ENCODE data around the gene DDAH2. TPM values are rescaled to one million over a fixed set of nuclear protein-coding genes. Genes with fewer than 3 reads are reported as not detected.

Gene DDAH2
- total RNA-seq, 1 donor from 2014 or later, result 142 TPM

DNA sequence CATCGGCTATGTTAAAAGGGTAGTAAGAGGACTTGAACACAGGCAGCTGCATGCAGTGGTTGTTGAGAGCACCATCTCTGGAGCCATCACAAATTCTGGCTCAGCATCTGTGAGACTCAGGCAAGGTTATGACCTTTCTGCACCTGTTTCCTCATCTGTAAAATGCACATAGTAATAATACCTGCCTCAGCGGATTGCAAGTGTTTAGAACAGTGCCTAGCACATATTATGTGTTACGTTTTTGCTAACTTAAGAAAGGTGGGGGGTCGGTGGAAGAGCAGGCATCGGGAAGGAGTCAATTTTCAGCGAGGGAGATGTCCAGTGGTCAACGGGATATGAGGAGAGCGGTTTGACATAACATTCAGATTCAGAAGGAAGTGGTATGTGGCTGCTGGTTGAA lies 51.1 kb downstream of the DDAH2 start:
- H3K4me1 Mint-ChIP-seq, result peaks cover 15% of the 10 kb centered on the region
- no peaks in the 10 kb centered on the region for H3K9me3 Mint-ChIP-seq
- H3K36me3 Mint-ChIP-seq, result peaks cover 3% of the 10 kb centered on the region
- no peak for TF ChIP-seq CTCF (IDR thresholded peaks at IDR 0.05; ENCODE audit: unreplicated experiment)
- no peak overlapping the region for H3K27ac Mint-ChIP-seq
- H3K4me3 Mint-ChIP-seq, result no peak overlapping the region
- H3K27me3 Mint-ChIP-seq (ENCODE audit: low read depth), result no peaks in the 10 kb centered on the region
- DNase-seq (ENCODE audit: low spot score in 2 of 2, unreplicated experiment in 2 of 2), result no peak

Small RNA genes within 50 kb of the gene (microRNA-seq; reads per million reads assigned to microRNA genes)
- gene MIR4646, result 2.9 reads per million, percentile 3 among the genes with 10 or more reads in this experiment

Other genes with a start within 250 kb of the DDAH2 start
- 0.31 TPM in 1 of 3 replicates, not detected in the others for gene MICB, start 231.2 kb downstream of the DDAH2 start, total RNA-seq
- not detected in 3 replicates for gene MCCD1, start 200.3 kb downstream of the DDAH2 start, total RNA-seq
- gene DDX39B, start 187.3 kb downstream of the DDAH2 start, total RNA-seq, result 635 to 649 TPM (median 647 TPM) in 3 replicates
- 2.2 to 2.7 TPM (median 2.5 TPM) in 3 replicates for gene ATP6V1G2, start 182.7 kb downstream of the DDAH2 start, total RNA-seq
- 27.7 to 28.2 TPM (median 28.1 TPM) in 3 replicates for gene NFKBIL1, start 181.7 kb downstream of the DDAH2 start, total RNA-seq
- gene LTA, start 157.0 kb downstream of the DDAH2 start, total RNA-seq, result 0.16 to 0.18 TPM in 2 of 3 replicates, not detected in the other
- 0.52 to 0.60 TPM (median 0.60 TPM) in 3 replicates for gene TNF, start 153.7 kb downstream of the DDAH2 start, total RNA-seq
- gene LTB, start 146.9 kb downstream of the DDAH2 start, total RNA-seq, result 0.32 TPM in 1 of 3 replicates, not detected in the others
- gene LST1, start 143.0 kb downstream of the DDAH2 start, total RNA-seq, result 0.60 to 0.77 TPM in 2 of 3 replicates, not detected in the other
- not detected in 3 replicates for gene NCR3, start 136.3 kb downstream of the DDAH2 start, total RNA-seq
- 5.1 to 6.0 TPM (median 5.1 TPM) in 3 replicates for gene AIF1, start 114.1 kb downstream of the DDAH2 start, total RNA-seq
- gene PRRC2A, start 108.6 kb downstream of the DDAH2 start, total RNA-seq, result 273 to 290 TPM (median 288 TPM) in 3 replicates
- gene BAG6, start 76.6 kb downstream of the DDAH2 start, total RNA-seq, result 327 to 338 TPM (median 338 TPM) in 3 replicates
- 2.4 to 3.4 TPM (median 3.1 TPM) in 3 replicates for gene APOM, start 73.4 kb downstream of the DDAH2 start, total RNA-seq
- 19.0 to 19.3 TPM (median 19.2 TPM) in 3 replicates for gene C6orf47, start 68.5 kb downstream of the DDAH2 start, total RNA-seq
- 12.7 to 14.8 TPM (median 14.3 TPM) in 3 replicates for gene GPANK1, start 64.3 kb downstream of the DDAH2 start, total RNA-seq
- 155 to 157 TPM (median 157 TPM) in 3 replicates for gene CSNK2B, start 63.2 kb downstream of the DDAH2 start, total RNA-seq
- 34.2 to 37.5 TPM (median 36.5 TPM) in 3 replicates for gene LY6G5B, start 59.3 kb downstream of the DDAH2 start, total RNA-seq
- gene LY6G5C, start 48.2 kb downstream of the DDAH2 start, total RNA-seq, result 1.5 to 2.3 TPM (median 2.3 TPM) in 3 replicates
- 54.1 to 55.4 TPM (median 54.6 TPM) in 3 replicates for gene ABHD16A, start 26.0 kb downstream of the DDAH2 start, total RNA-seq
- gene LY6G6F, start 22.4 kb downstream of the DDAH2 start, total RNA-seq, result not detected in 3 replicates
- gene LY6G6D, start 14.0 kb downstream of the DDAH2 start, total RNA-seq, result 0.67 to 1.8 TPM (median 0.82 TPM) in 3 replicates
- 0.89 to 1.4 TPM (median 1.3 TPM) in 3 replicates for gene LY6G6C, start 7.6 kb downstream of the DDAH2 start, total RNA-seq
- gene MPIG6B, start 5.9 kb downstream of the DDAH2 start, total RNA-seq, result 0.16 to 0.33 TPM (median 0.25 TPM) in 3 replicates
- 133 to 139 TPM (median 136 TPM) in 3 replicates for gene CLIC1, start 7.2 kb upstream of the DDAH2 start, total RNA-seq
- 38.6 to 48.2 TPM (median 42.9 TPM) in 3 replicates for gene MSH5, start 10.7 kb upstream of the DDAH2 start, total RNA-seq
- 8.7 to 12.8 TPM (median 11.6 TPM) in 3 replicates for gene SAPCD1, start 33.4 kb upstream of the DDAH2 start, total RNA-seq
- 1.5 to 1.8 TPM (median 1.6 TPM) in 3 replicates for gene VWA7, start 48.0 kb upstream of the DDAH2 start, total RNA-seq
- gene VARS1, start 66.5 kb upstream of the DDAH2 start, total RNA-seq, result 82.8 to 90.4 TPM (median 83.8 TPM) in 3 replicates
- 55.8 to 58.2 TPM (median 57.0 TPM) in 3 replicates for gene LSM2, start 77.7 kb upstream of the DDAH2 start, total RNA-seq
- gene HSPA1L, start 86.0 kb upstream of the DDAH2 start, total RNA-seq, result 1.7 to 2.2 TPM (median 2.1 TPM) in 3 replicates
- 61.3 to 70.1 TPM (median 61.7 TPM) in 3 replicates for gene HSPA1A, start 86.2 kb upstream of the DDAH2 start, total RNA-seq
- gene HSPA1B, start 98.4 kb upstream of the DDAH2 start, total RNA-seq, result 105 to 109 TPM (median 108 TPM) in 3 replicates
- gene NEU1, start 133.5 kb upstream of the DDAH2 start, total RNA-seq, result 23.2 to 24.7 TPM (median 24.4 TPM) in 3 replicates
- gene SLC44A4, start 149.7 kb upstream of the DDAH2 start, total RNA-seq, result 0.40 to 0.94 TPM (median 0.66 TPM) in 3 replicates
- gene EHMT2, start 168.4 kb upstream of the DDAH2 start, total RNA-seq, result 127 to 135 TPM (median 129 TPM) in 3 replicates
- gene ZBTB12, start 172.8 kb upstream of the DDAH2 start, total RNA-seq, result 35.3 to 37.1 TPM (median 35.9 TPM) in 3 replicates
- gene C2, start 198.4 kb upstream of the DDAH2 start, total RNA-seq, result 1.6 to 2.9 TPM (median 2.7 TPM) in 3 replicates
- 1.4 to 2.4 TPM (median 1.8 TPM) in 3 replicates for gene CFB, start 216.8 kb upstream of the DDAH2 start, total RNA-seq
- gene NELFE, start 229.7 kb upstream of the DDAH2 start, total RNA-seq, result 55.5 to 60.0 TPM (median 59.8 TPM) in 3 replicates
- 78.6 to 84.3 TPM (median 82.0 TPM) in 3 replicates for gene SKIC2, start 229.9 kb upstream of the DDAH2 start, total RNA-seq
- 25.2 to 28.1 TPM (median 26.1 TPM) in 3 replicates for gene DXO, start 242.8 kb upstream of the DDAH2 start, total RNA-seq

All from mesothelial cell of epicardium (in vitro differentiated cells).